Astrocyte (in vitro differentiated cells and primary cell): ENCODE results near the gene LRMDA.

ENCODE experiments used
- CTCF ChIP-seq: IDR thresholded peaks from 2 replicates; pipeline ENCODE4 v1.5.1; 2011; ENCODE audit warnings: low read depth, mild to moderate bottlenecking, inconsistent platforms, low read length, moderate library complexity; ENCODE audit not compliant: insufficient read depth
- EZH2 ChIP-seq: IDR thresholded peaks from 2 replicates; pipeline ENCODE4 v1.6.1; 2012; ENCODE audit warnings: mild to moderate bottlenecking, low read length, inconsistent platforms; ENCODE audit not compliant: insufficient read depth

- TF ChIP-seq EZH2 (no peak), CTCF (no peak)
Observed at GRCh38 chr10:76082232-76082631, 650.8 kb downstream of the LRMDA start.
